GM12864 (cell line): ENCODE results near the gene LOX.

Experiments used
- DNase-seq: peaks from one replicate; pipeline ENCODE4 v3.0.0-alpha.2; 2011; ENCODE audit warnings: low read depth
- H3K4me3 ChIP-seq: 2 replicates; pipeline ENCODE4 v1.5.1; 2011; ENCODE audit warnings: mild to moderate bottlenecking, low read depth, low read length, control low read depth
- TF ChIP-seq, protein P1 (sequence below): IDR thresholded peaks from 2 replicates; pipeline ENCODE4 v1.5.1; 2011; ENCODE audit warnings: low read depth, mild to moderate bottlenecking, moderate library complexity, low read length, control low read depth, inconsistent platforms; ENCODE audit errors: missing control alignments

LOX gene, protein sequence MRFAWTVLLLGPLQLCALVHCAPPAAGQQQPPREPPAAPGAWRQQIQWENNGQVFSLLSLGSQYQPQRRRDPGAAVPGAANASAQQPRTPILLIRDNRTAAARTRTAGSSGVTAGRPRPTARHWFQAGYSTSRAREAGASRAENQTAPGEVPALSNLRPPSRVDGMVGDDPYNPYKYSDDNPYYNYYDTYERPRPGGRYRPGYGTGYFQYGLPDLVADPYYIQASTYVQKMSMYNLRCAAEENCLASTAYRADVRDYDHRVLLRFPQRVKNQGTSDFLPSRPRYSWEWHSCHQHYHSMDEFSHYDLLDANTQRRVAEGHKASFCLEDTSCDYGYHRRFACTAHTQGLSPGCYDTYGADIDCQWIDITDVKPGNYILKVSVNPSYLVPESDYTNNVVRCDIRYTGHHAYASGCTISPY

DNA sequence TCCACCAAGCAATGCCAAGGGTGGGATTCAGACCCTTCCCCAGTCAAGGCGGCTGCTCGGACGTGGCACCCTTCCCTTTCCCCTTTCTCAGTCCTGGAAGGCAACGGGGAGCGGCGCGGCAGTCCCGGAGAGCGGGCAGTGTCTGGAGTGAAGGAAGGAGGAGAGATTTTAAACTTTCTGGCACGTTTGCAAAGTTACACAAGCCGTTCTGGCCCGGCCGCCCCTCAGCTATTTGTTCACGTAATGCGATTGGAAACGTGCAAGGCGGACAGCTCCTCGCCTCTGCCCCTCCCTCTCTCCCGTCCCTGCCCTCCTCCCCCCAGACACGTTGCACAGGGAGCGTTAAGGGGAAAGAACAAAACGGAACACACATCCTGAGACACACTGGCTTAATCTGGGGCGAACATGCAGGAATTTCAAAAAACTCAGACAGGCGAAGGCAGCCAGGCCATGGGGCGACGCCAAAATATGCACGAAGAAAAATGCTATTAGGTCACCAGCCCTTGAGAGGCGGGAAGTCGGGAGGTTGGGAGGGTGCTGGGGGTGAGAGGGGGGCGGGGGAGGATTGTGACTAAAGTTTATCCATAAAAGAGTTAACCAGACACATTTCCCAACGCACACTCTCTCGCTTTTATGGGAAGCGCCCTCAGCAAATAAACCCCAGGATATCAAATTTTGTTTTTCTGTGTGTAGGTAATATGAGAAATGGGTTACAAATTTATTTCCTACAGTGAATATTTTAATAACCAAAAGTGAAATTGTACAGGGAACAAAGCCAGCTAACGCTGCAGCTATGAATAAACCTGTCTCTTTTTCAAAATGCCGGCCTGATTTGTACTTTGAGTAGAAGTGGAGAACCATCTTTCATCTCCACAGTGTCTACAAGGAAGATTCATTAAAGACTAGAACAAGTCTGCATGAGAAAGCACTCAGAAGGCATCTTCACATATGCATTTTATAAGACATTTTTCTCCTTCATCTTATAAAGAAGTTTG is at the start of gene LOX:
Gene LOX, minus strand, starts transcription at position 144 of the 995 bp plus-strand sequence. CDS start 274 bp downstream, outside the sequence.
- TF ChIP-seq, protein P1, sequence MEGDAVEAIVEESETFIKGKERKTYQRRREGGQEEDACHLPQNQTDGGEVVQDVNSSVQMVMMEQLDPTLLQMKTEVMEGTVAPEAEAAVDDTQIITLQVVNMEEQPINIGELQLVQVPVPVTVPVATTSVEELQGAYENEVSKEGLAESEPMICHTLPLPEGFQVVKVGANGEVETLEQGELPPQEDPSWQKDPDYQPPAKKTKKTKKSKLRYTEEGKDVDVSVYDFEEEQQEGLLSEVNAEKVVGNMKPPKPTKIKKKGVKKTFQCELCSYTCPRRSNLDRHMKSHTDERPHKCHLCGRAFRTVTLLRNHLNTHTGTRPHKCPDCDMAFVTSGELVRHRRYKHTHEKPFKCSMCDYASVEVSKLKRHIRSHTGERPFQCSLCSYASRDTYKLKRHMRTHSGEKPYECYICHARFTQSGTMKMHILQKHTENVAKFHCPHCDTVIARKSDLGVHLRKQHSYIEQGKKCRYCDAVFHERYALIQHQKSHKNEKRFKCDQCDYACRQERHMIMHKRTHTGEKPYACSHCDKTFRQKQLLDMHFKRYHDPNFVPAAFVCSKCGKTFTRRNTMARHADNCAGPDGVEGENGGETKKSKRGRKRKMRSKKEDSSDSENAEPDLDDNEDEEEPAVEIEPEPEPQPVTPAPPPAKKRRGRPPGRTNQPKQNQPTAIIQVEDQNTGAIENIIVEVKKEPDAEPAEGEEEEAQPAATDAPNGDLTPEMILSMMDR: no peak
- DNase-seq: no peak
- H3K4me3 ChIP-seq: peak within 1 kb of the TSS; percentile 6

DNA sequence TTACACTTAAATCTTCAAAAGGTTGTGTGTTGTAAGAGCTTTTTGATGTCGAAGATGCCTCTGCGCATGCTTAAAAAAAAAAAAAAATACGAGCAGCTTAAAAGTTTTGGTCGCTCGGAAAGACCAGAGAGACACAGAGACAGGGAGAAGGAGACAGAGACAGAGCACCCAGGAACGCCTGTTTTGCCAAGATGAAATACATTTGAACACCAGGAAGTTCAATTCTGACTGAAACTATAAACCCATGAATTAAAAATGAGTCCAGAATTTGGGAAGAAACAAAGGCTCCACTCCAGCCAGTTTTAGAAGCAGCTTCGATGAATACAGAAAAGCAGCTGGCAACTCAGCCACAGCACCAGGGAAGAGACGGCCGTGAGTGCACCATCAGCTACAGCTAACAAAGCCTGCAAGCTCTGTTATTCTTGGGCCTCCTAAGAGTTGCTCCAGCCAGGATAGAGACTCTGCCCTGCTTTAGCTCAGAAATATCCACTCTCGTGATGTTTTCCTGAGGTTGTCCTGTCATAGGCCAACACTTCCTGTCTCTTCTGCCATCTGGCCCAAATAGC is 48.8 kb upstream of the LOX start:
- no peak for DNase-seq
- no peak overlapping the region for H3K4me3 ChIP-seq
- TF ChIP-seq, protein P1: no peak

DNA sequence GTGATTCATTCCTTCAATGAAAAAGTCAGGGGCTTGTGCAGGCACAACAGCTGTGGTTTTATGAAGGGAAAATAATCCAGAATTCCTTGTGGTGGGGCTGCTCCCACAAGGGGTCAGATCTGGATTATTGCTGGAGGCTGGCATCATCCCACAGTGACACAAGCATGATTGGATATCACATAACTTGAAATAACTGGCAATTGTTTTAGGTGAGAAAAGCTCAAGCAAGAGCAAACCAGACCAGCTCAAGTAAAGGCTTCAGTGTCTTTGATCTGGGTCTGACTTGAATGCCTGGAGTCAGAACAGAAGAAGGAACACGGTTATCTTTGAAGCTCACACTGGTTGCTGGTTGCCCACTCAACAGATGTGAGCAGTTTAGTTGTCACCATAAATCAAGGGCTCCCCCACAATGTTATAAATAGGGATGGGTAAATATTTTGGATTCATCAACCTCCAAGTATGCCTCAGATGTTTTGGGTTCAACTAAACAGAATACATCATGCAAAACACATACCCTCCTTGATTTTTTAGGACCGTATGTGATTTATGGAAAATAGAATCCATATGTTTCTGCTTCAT is 48.2 kb upstream of the LOX start:
- TF ChIP-seq, protein P1: no peak
- no peak for DNase-seq
- H3K4me3 ChIP-seq: no peak overlapping the region

DNA sequence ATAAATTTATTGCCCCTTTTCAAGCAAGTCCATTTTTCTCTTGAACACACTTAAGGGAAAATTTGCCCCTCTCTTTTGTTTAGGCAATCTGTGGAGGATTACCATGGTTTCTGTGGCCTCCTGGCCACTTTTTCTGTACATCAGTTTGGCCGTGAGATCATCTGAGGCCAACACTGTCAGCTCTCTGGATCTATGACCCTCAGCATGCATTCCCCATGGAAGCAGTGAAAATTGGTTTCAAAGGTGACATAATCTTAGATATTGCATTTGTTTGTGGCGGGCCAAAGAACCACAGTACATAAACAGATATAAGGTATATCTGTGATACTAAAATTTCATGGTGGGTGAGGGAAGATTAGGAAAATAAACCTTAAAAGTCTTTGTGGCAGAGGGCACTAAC is 46.7 kb upstream of the LOX start:
- TF ChIP-seq, protein P1: no peak
- H3K4me3 ChIP-seq: no peak overlapping the region
- DNase-seq: no peak

DNA sequence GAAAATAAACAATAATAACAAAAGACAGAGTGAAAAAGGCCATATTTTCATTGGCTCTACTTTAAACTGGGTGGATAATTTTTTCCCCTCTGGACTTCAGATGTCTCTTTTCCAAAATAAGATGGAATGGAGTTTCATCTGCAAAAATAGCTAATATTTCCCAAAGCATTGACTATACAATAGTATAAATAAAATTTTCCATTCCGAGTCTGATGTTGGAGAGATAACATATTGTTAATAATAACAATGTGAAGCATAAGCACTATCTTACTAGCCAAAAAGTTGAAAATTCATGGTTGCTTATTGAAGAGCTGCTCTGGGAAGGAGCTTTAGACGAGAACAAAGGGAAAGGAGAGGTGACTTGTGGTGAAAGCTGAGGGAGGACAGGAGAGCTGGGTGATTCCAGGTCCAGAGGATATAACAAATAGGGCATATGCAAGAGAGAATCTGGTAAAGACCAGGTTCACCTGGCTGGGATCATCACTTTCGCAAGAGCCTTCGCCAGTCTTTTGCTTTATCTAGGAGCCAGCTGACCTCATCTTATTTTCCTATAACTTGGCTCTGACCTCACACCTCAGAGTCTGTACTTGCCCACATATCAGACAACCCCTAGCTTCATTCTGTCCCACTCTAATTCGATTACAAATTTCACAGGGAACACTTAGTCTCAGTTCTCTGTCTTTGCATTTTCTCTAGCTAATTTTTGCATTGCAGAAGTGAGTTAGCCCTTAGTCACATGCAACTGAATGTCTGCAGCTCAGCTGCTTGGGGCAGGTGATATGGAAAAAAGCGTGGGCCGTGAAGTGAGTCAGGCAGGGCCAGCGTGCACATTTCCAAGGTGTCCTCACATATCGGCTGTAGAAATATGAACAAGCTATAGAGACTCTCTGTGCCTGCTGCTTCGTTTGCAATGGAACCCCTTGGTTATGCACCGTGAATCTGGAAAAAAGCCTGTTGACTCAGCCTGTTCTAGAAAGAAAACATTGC is 43.7 kb upstream of the LOX start:
- no peak overlapping the region for H3K4me3 ChIP-seq
- DNase-seq: no peak
- TF ChIP-seq, protein P1: no peak
